H9 (cell line): ENCODE measurements around the gene TMEM185B. TPM values are rescaled to one million over a fixed set of nuclear protein-coding genes. Genes with fewer than 3 reads are reported as not detected.

Experiments
- DNase-seq: peaks from one replicate; pipeline ENCODE4 v3.0.0-alpha.2; 2017
- H2AFZ ChIP-seq: one replicate; pipeline ENCODE4 v1.6.1; 2013; ENCODE audit warnings: mild to moderate bottlenecking, low read length, control low read depth, moderate library complexity
- H2AK5ac ChIP-seq: 2 replicates; pipeline ENCODE4 v1.6.1; 2013; ENCODE audit warnings: low read length, control low read depth, mixed read lengths; ENCODE audit not compliant: insufficient read length
- H2BK120ac ChIP-seq: one replicate; pipeline ENCODE4 v1.6.1; 2013; ENCODE audit warnings: low read depth, mild to moderate bottlenecking, low read length, control low read depth, inconsistent platforms; ENCODE audit not compliant: poor library complexity, severe bottlenecking
- H2BK12ac ChIP-seq: 2 replicates; pipeline ENCODE4 v1.6.1; 2013; ENCODE audit warnings: low read length, control low read depth, mixed read lengths, low read depth; ENCODE audit not compliant: insufficient read length
- H2BK15ac ChIP-seq: 2 replicates; pipeline ENCODE4 v1.6.1; 2013; ENCODE audit warnings: low read depth, low read length, control low read depth
- H2BK20ac ChIP-seq: one replicate; pipeline ENCODE4 v1.6.1; 2013; ENCODE audit warnings: low read depth, mild to moderate bottlenecking, low read length, control low read depth, inconsistent platforms; ENCODE audit not compliant: poor library complexity, severe bottlenecking
- H2BK5ac ChIP-seq: 2 replicates; pipeline ENCODE4 v1.6.1; 2013; ENCODE audit warnings: low read length, control low read depth, mixed read lengths; ENCODE audit not compliant: insufficient read length
- H3K14ac ChIP-seq: 2 replicates; pipeline ENCODE4 v1.6.1; 2013; ENCODE audit warnings: low read length, control low read depth; ENCODE audit not compliant: insufficient read depth
- H3K18ac ChIP-seq: 2 replicates; pipeline ENCODE4 v1.6.1; 2013; ENCODE audit warnings: low read depth, mild to moderate bottlenecking, mixed read lengths, low read length, control low read depth; ENCODE audit not compliant: insufficient read length
- H3K23ac ChIP-seq: 2 replicates; pipeline ENCODE4 v1.6.1; 2013; ENCODE audit warnings: low read length, control low read depth, mixed read lengths, low read depth; ENCODE audit not compliant: insufficient read length
- H3K23me2 ChIP-seq: 2 replicates; pipeline ENCODE4 v1.6.1; 2013; ENCODE audit warnings: low read depth, mild to moderate bottlenecking, mixed read lengths, low read length, control low read depth; ENCODE audit not compliant: insufficient read length, poor library complexity, severe bottlenecking
- H3K27ac ChIP-seq: 2 replicates; pipeline ENCODE4 v1.5.1; 2013; ENCODE audit warnings: low read length, control low read depth, mixed read lengths, low read depth; ENCODE audit not compliant: insufficient read length
- H3K27me3 ChIP-seq: 2 replicates; pipeline ENCODE4 v1.6.1; 2013; ENCODE audit warnings: low read length, control low read depth, inconsistent platforms; ENCODE audit not compliant: insufficient read depth
- H3K4ac ChIP-seq: 2 replicates; pipeline ENCODE4 v1.6.1; 2013; ENCODE audit warnings: low read depth, mild to moderate bottlenecking, control low read depth, inconsistent platforms, low read length, moderate library complexity
- H3K4me1 ChIP-seq: 2 replicates; pipeline ENCODE4 v1.6.1; 2013; ENCODE audit warnings: low read length, control low read depth, inconsistent platforms; ENCODE audit not compliant: insufficient read depth
- H3K4me2 ChIP-seq: 2 replicates; pipeline ENCODE4 v1.6.1; 2013; ENCODE audit warnings: low read length, control low read depth, mixed read lengths; ENCODE audit not compliant: insufficient read length, insufficient read depth
- H3K56ac ChIP-seq: 2 replicates; pipeline ENCODE4 v1.6.1; 2013; ENCODE audit warnings: low read depth, mild to moderate bottlenecking, mixed read lengths, low read length, control low read depth; ENCODE audit not compliant: insufficient read length
- H3K79me1 ChIP-seq: 2 replicates; pipeline ENCODE4 v1.6.1; 2013; ENCODE audit warnings: low read depth, mild to moderate bottlenecking, moderate library complexity, low read length, control low read depth, inconsistent platforms; ENCODE audit not compliant: insufficient read depth, poor library complexity, severe bottlenecking
- H3K79me2 ChIP-seq: 2 replicates; pipeline ENCODE4 v1.6.1; 2013; ENCODE audit warnings: low read length, control low read depth, inconsistent platforms; ENCODE audit not compliant: insufficient read depth
- H3K9ac ChIP-seq: 2 replicates; pipeline ENCODE4 v1.6.1; 2013; ENCODE audit warnings: low read length, control low read depth, mixed read lengths; ENCODE audit not compliant: insufficient read length; ENCODE audit errors: extremely low read depth
- H3K9me3 ChIP-seq: one replicate; pipeline ENCODE4 v1.6.1; 2013; ENCODE audit warnings: low read depth, low read length, inconsistent platforms; ENCODE audit not compliant: control insufficient read depth
- H3T11ph ChIP-seq: one replicate; pipeline ENCODE4 v1.6.1; 2013; ENCODE audit warnings: mild to moderate bottlenecking, low read length, control low read depth, inconsistent platforms
- H4K20me1 ChIP-seq: one replicate; pipeline ENCODE4 v1.6.1; 2013; ENCODE audit not compliant: control insufficient read depth, insufficient read length, insufficient read depth
- H4K5ac ChIP-seq: 2 replicates; pipeline ENCODE4 v1.6.1; 2013; ENCODE audit warnings: low read depth, mild to moderate bottlenecking, mixed read lengths, low read length, control low read depth; ENCODE audit not compliant: insufficient read length
- H4K8ac ChIP-seq: replicated peaks from 2 replicates; pipeline ENCODE4 v1.6.1; 2013; ENCODE audit warnings: low read length, control low read depth, mixed read lengths, low read depth; ENCODE audit not compliant: insufficient read length
- H4K91ac ChIP-seq: 2 replicates; pipeline ENCODE4 v1.6.1; 2013; ENCODE audit warnings: low read depth, mild to moderate bottlenecking, moderate library complexity, mixed read lengths, low read length, control low read depth; ENCODE audit not compliant: insufficient read length
- H3K27ac Mint-ChIP-seq, 3 experiments: 2 replicates in 2 of 3; 3 replicates in 1 of 3; pipeline ENCODE4 v1.8.0; 2020 to 2021; ENCODE audit warnings: mixed read lengths in 3 of 3, mild to moderate bottlenecking in 1 of 3, moderate library complexity in 1 of 3
- H3K27me3 Mint-ChIP-seq: 2 replicates; pipeline ENCODE4 v1.8.0; 2021; ENCODE audit warnings: low read depth, mild to moderate bottlenecking, moderate library complexity, mixed read lengths
- H3K36me3 Mint-ChIP-seq, 3 experiments: 2 replicates in 2 of 3; 3 replicates in 1 of 3; pipeline ENCODE4 v1.8.0; 2020 to 2021; ENCODE audit warnings: low read depth in 3 of 3, mixed read lengths in 3 of 3; ENCODE audit not compliant: insufficient read depth in 1 of 3
- H3K4me1 Mint-ChIP-seq, 2 experiments: 2 replicates each; pipeline ENCODE4 v1.8.0; 2020; ENCODE audit warnings: mixed read lengths in 2 of 2
- H3K4me3 Mint-ChIP-seq, 2 experiments: 2 replicates in 1 of 2; 3 replicates in 1 of 2; pipeline ENCODE4 v1.8.0; 2020 to 2021; ENCODE audit warnings: mild to moderate bottlenecking in 2 of 2, mixed read lengths in 2 of 2, moderate library complexity in 1 of 2
- H3K9me3 Mint-ChIP-seq, 2 experiments: 2 replicates in 1 of 2; 3 replicates in 1 of 2; pipeline ENCODE4 v1.8.0; 2020; ENCODE audit warnings: mild to moderate bottlenecking in 2 of 2, mixed read lengths in 2 of 2, moderate library complexity in 1 of 2
- CTCF ChIP-seq: fragments of 200-600 bp; sonication (generic); conservative IDR thresholded peaks from 3 replicates; pipeline ENCODE4 v1.8.0; 2021; ENCODE audit warnings: antibody characterized with exemption, mild to moderate bottlenecking
- WGBS: extraction: QIAGEN DNeasy Blood & Tissue Kit; methylation state at CpG from one replicate; pipeline ENCODE4 v1.1.7; 2013; ENCODE audit warnings: missing lambda C conversion rate, low lambda C conversion rate, mixed read lengths; ENCODE audit not compliant: insufficient read length; ENCODE audit errors: extremely low coverage; 5-methylcytosine and 5-hydroxymethylcytosine counted together
- total RNA-seq: library from RNA; stranded (reverse); gene quantifications from 2 replicates; pipeline ENCODE4 v1.2.1, GENCODE V29; 2021

The TMEM185B gene
- total RNA-seq, 1 experiment from 2014 or later, result 29.0 TPM

GRCh38 chr2:120262150-120262549 is 39.0 kb upstream of the TMEM185B start:
- no peak overlapping the region for H3K4ac ChIP-seq
- no peak overlapping the region for H3K27ac Mint-ChIP-seq
- H2BK120ac ChIP-seq, result no peak overlapping the region
- peaks cover 6 to 15% of the 10 kb centered on the region in 2 experiments for H3K9me3 Mint-ChIP-seq
- no peak overlapping the region for H3K27ac ChIP-seq
- H3K4me2 ChIP-seq, result no peak overlapping the region
- H3K23me2 ChIP-seq, result no peaks in the 10 kb centered on the region
- no peak overlapping the region for H2BK12ac ChIP-seq
- no peaks in the 10 kb centered on the region for H3K79me1 ChIP-seq
- no peaks in the 10 kb centered on the region for H4K20me1 ChIP-seq
- H2BK5ac ChIP-seq, result no peak overlapping the region
- H4K91ac ChIP-seq, result no peak overlapping the region
- H3K4me1 Mint-ChIP-seq, result peaks cover 8 to 10% of the 10 kb centered on the region in 2 experiments
- H3K56ac ChIP-seq, result no peak overlapping the region
- no peaks in the 10 kb centered on the region for H3K9me3 ChIP-seq
- peaks cover 9 to 13% (median 11%) of the 10 kb centered on the region in 3 experiments for H3K36me3 Mint-ChIP-seq
- H4K5ac ChIP-seq, result no peak overlapping the region
- no peak overlapping the region for H3K23ac ChIP-seq
- no peak overlapping the region for H3K4me3 Mint-ChIP-seq
- H3K27me3 ChIP-seq, result no peaks in the 10 kb centered on the region; the same call in 1 of the 2 replicates
- H2BK20ac ChIP-seq, result no peak overlapping the region
- DNase-seq, result no peak
- TF ChIP-seq CTCF, result no peak
- no peak overlapping the region for H4K8ac ChIP-seq
- H2AFZ ChIP-seq, result no peak overlapping the region
- H3K27me3 Mint-ChIP-seq, result no peaks in the 10 kb centered on the region; the same call in 1 of the 2 replicates
- no peak overlapping the region for H2BK15ac ChIP-seq
- H3K4me1 ChIP-seq, result no peaks in the 10 kb centered on the region
- WGBS, result no CpG with 5 or more reads among the region's 2 CpGs
- no peak overlapping the region for H3K9ac ChIP-seq
- H3K14ac ChIP-seq, result no peak overlapping the region; the same call in 1 of the 2 replicates
- no peak overlapping the region for H3K18ac ChIP-seq
- no peak overlapping the region for H2AK5ac ChIP-seq
- no peak overlapping the region for H3T11ph ChIP-seq
- H3K79me2 ChIP-seq, result no peaks in the 10 kb centered on the region
